ENCODE measurements around the gene PFN1. TPM values are rescaled to one million over a fixed set of nuclear protein-coding genes. Genes with fewer than 3 reads are reported as not detected.

The PFN1 gene
- total RNA-seq, 1 donor from 2014 or later: 182 TPM

GRCh38 chr17:4895657-4896331 is 52.5 kb downstream of the PFN1 start:
- no peak for TF ChIP-seq CTCF (IDR thresholded peaks at IDR 0.05; ENCODE audit: borderline replicate concordance)
- Histone ChIP-seq H3K4me1 (peaks cover 25% of the 10 kb centered on the region), H3K27ac (replicated peaks) (no peak overlapping the region), H3K9me3 (replicated peaks) (no peaks in the 10 kb centered on the region), H3K36me3 (peaks cover 62% of the 10 kb centered on the region), H3K4me3 (no peak overlapping the region), H3K27me3 (ENCODE audit: low read depth) (peaks cover 25% of the 10 kb centered on the region)
- no peak for DNase-seq
- intact Hi-C loops (cut with micrococcal nuclease): no loop called here

Small RNA genes lying within 50 kb of the gene (microRNA-seq; reads per million reads assigned to microRNA genes)
- gene MIR6864: not detected
- gene MIR6865: not detected

Other genes starting within 250 kb of the PFN1 start
- gene PELP1, start 244.4 kb downstream of the PFN1 start, total RNA-seq: 37.1 TPM
- gene ARRB2, start 237.9 kb downstream of the PFN1 start, total RNA-seq: 28.1 TPM
- 18.0 TPM for gene MED11, start 217.1 kb downstream of the PFN1 start, total RNA-seq
- 0.08 TPM for gene ZMYND15, start 208.7 kb downstream of the PFN1 start, total RNA-seq
- 3.1 TPM for gene CXCL16, start 208.6 kb downstream of the PFN1 start, total RNA-seq
- gene TM4SF5, start 176.6 kb downstream of the PFN1 start, total RNA-seq: not detected
- 0.63 TPM for gene VMO1, start 162.2 kb downstream of the PFN1 start, total RNA-seq
- not detected for gene GLTPD2, start 159.6 kb downstream of the PFN1 start, total RNA-seq
- 183 TPM for gene PSMB6, start 152.4 kb downstream of the PFN1 start, total RNA-seq
- gene PLD2, start 141.4 kb downstream of the PFN1 start, total RNA-seq: 11.2 TPM
- 50.9 TPM for gene MINK1, start 115.2 kb downstream of the PFN1 start, total RNA-seq
- gene C17orf107, start 49.0 kb downstream of the PFN1 start, total RNA-seq: 0.80 TPM
- gene CHRNE, start 45.4 kb downstream of the PFN1 start, total RNA-seq: 1.5 TPM
- 0.22 TPM for gene GP1BA, start 16.3 kb downstream of the PFN1 start, total RNA-seq
- 219 TPM for gene SLC25A11, start 8.5 kb downstream of the PFN1 start, total RNA-seq
- gene RNF167, start 8.3 kb downstream of the PFN1 start, total RNA-seq: 90.7 TPM
- 827 TPM for gene ENO3, start 2.6 kb upstream of the PFN1 start, total RNA-seq
- gene SPAG7, start 19.3 kb upstream of the PFN1 start, total RNA-seq: 158 TPM
- 33.8 TPM for gene CAMTA2, start 39.1 kb upstream of the PFN1 start, total RNA-seq
- 3.1 TPM for gene INCA1, start 49.0 kb upstream of the PFN1 start, total RNA-seq
- gene KIF1C, start 49.4 kb upstream of the PFN1 start, total RNA-seq: 686 TPM
- not detected for gene SLC52A1, start 86.9 kb upstream of the PFN1 start, total RNA-seq
- 11.0 TPM for gene ZFP3, start 129.9 kb upstream of the PFN1 start, total RNA-seq
- 4.1 TPM for gene ZNF232, start 163.3 kb upstream of the PFN1 start, total RNA-seq
- gene USP6, start 167.5 kb upstream of the PFN1 start, total RNA-seq: 0.05 TPM
- 7.7 TPM for gene ZNF594, start 243.3 kb upstream of the PFN1 start, total RNA-seq